GM21576 (cell line): ENCODE measurements around the gene LAMC3.
"Not testable (repeated sequence)": the region's sequence is repeated elsewhere in the genome, so short reads cannot be mapped to it uniquely, and the experiment has no call there.

Experiments used
- ATAC-seq: cut with Tn5 transposase; IDR thresholded peaks from one replicate; pipeline ENCODE4 v1.9.1; 2021; ENCODE audit warnings: mild to moderate bottlenecking, moderate library complexity; ENCODE audit not compliant: unreplicated experiment

The LAMC3 gene

DNA sequence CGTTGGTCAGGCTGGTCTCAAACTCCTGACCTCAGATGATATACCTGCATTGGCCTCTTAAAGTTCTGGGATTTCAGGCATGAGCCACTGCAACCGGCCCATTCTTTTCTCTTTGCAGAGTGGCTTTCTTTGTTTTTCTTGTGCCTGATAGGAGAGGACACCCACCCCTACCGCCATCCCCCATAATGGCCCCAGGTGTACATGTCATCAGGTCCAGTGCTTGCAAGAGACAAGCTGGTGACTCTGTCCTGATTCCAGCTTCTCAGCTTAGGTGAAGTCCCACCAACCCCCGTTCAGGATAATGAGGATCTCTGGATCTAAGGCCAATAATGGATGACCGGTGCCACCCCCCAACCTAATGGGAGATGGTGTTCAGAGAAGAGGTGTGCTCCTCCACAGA is 85.0 kb downstream of the LAMC3 start:
- no peak for ATAC-seq

DNA sequence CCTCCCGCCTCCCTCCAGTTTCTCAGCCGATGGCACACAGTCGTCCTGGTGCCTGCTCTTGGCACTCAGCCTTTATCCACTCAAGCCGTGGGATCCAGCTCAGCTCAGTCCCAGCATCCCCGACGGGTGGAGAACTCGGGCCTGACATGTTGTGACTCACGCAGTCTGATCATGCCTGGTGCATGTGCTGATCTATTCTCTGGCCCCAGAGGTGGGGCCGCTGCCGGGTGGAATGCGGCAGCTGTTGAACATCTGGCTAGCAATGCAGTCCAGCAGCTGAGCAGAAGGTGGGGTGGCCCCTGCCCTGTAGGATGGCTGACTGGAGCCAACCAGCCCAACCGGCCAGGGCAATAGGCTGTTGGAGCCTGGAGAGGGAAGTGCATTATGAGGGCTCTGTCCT is 85.6 kb downstream of the LAMC3 start:
- ATAC-seq: no peak

DNA sequence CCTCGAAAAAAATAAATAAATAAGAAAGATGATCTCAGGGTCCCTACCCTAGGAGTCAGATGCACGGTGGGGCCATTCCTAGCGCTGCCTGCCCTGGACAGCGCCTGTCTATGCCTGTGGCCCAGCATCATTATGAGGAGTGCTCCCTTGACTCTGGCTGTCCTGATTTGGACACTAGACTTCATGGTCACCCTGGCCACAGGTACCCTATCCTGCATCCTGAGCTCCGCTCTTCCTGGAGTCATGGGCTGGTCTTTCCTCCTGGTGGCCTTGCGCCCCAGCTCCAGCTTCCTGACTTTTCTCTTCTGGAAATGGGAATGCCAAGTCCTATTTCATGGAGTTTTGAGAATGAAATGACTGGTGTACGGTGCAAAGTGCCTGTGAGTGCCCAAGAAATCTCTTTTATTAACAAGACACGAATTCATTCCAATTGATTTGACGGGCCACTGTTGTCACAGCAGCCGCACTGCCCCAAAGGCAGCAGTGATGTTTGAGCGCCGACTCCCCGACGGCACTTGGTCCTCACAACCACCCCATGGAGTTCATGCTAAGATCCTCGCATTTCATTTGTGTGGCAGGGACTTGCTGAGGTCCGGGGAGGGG is 86.8 kb downstream of the LAMC3 start:
- no peak for ATAC-seq

DNA sequence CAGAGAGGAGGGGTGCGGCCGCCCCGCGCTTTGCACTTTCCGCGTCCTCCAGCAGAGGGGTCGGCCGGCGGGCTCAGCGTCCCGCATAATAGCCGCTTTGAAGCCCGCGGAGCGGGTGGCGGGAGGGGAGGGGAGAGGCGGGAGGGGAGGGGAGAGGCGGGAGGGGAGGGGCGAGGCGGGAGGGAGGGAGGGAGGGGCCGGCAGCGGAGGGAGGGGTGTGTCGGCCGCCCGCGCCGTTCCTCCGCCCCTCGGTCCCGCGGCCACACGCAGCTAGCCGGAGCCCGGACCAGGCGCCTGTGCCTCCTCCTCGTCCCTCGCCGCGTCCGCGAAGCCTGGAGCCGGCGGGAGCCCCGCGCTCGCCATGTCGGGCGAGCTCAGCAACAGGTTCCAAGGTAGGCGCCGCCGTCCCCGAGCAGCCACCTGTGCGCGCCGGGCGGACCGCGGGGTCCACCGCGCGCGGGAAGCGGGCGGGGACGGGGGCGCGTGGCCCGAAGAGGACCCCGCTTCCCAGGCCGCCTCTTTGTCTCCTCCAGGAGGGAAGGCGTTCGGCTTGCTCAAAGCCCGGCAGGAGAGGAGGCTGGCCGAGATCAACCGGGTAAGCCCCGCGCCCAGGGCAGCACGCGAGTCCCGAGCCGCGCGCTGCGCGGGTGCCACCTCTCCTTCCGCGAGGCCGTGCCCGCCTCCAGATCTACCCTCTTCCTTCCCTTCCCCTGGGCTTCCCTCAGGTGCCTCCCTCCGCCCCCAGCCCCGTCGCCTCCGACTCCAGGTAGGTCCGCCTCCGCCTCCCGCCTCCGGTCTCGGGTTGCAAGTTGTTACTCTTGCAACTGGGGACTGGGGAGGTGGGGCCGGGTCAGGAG is 87.5 kb downstream of the LAMC3 start, which contains the start of gene AIF1L:
TSS of gene AIF1L (plus strand) at position 263 of the 857 bp plus-strand sequence. CDS start at position 362, 99 bp downstream.
- ATAC-seq: no peak

DNA sequence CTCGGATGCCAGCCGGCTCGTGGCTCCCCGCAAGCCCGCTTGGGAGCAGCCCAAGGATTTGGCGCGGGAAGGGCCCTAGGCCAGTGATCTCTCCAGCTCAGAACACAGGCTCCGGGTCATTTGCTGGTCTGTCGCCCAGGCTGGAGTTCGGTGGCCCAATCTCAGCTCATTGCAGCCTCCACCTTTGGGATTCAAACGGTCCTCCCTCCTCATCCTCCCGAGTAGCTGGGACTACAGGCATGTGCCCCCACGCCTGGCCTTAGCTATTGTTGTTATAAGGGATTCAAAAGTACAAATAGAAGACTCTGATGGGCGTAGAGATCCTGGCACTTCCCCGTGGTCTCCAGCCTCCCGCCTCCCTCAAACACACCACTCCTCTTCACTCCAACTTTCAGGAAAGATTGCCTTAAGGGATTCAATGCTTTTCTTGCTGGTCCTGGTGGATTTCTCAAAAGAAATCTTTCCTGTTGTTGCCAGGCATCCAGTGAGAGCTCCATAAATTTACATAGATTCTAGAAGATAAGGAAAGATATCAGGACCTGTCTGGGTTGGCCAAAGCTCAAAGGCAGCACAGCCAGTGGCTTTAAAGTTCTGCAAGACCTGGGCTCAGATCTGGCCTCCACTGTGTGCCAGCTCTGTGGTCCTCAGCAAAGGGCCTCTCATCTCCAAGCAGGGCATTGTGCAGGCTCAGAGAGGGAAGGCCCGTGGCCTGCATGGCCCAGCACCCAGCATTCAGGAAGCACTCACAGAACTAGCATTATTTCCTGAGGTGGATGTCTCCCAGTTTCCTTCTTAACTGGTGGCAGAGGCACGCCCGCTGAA is 88.4 kb downstream of the LAMC3 start:
- no peak for ATAC-seq

DNA sequence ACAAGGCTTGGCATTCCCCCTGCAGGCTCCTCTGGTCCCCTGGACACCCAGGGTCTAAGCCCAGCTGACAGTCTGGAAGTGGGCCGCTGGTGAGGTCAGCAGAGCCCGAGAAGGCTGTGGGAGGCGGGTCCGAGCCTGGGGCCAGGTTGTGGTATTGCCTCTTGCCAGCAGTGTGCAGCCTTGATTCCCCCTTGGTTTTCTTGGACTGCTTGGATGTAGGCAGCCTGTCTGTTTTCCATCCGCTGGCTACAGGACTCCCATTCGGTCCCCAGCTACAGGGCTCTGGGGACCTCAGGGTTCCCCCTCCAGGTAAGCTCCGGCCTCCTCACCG is 88.9 kb downstream of the LAMC3 start:
- no peak for ATAC-seq

DNA sequence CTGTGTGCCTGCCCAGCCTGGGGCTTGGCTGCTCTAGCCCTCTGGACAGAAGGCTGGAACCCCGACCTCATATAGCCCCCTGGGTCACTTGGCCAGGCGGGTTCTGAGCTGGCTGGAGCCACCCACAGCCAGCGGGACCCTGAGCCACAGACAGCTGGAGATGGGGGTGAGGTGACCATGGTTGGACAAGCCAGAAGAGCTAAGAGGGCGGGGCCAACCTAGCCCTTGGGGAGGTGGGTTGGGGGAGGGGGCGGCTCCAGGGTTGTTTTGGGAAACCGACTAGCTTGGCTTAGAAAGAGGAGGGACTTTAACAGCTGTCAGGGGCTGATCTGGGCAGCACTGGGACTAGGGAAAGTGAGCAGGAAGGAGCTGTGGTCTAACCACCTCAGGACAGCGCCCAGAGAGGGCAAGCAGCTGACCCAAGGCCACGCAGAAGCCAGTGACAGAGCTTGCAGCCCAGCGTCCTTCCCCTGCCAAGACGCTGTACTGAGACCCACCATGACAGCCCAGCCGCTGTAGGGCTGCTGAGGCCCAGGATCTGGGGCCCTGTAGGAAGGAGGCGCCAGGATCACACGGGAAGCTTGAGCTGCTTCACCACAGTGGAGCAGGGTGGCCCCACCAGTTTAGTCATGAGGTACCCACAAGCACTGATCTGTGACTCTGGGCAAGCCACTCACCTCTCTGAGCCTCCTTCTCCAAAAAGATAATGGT is 89.6 kb downstream of the LAMC3 start:
- ATAC-seq: no peak

DNA sequence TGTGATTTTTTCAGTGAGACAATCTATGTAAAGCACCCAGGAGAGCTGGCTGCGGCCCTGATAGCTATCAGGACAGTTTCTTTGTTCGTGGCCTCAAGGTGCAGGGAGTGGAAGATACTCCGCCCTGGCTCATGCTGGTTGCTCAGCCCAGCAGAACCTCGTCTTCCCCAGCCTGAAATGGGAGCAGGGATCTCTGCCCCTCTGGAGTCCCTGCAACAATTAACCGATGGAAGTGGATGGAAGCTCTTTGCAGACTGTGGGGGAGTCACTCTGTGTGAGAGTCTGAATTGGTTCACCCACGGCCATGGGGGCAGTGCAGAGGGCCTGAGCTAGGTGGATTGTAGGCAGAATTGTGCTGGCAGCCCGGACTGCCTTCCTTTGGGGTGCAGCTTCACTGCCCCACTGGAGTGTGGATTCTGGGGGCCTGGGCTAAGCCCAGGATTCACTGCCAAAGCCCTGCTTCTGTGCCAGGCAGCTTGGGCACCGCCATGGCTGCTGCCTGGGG is 90.2 kb downstream of the LAMC3 start:
- ATAC-seq: no peak

DNA sequence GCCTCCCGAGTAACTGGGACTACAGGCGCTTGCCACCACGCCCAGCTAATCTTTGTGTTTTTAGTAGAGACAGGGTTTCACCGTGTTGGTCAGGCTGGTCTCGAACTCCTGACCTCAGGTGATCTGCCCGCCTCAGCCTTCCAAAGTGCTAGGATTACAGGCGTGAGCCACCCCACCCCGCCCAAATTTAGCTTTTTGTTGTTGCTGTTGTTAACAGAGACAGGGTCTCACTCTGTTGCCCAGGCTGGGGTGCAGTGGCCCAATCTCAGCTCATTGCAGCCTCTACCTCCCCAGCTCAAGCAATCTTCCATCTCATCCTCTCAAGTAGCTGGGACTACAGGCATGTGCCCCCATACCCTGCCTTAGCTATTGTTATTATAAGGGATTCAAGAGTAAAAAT is 90.9 kb downstream of the LAMC3 start:
- not testable (repeated sequence) for ATAC-seq

DNA sequence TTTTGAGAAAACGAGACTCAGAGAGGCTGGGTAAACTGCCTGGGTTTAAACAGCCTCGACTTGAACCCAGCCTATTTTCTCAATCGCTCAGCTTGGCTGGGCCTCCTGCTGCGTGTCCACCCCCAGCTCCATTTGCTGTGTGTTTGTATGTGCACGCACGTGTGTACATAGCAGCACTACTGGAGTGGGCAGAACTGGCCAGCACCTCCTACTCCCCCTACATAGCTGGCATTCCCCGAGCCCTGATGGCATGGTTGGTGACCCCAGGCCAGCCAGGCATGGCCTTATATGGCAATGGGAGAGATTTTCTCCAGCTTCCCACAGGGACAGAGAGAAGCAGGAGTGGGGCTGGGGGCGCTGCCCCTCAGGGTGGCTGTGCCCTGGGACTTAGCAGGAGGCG is 91.5 kb downstream of the LAMC3 start:
- ATAC-seq: no peak

DNA sequence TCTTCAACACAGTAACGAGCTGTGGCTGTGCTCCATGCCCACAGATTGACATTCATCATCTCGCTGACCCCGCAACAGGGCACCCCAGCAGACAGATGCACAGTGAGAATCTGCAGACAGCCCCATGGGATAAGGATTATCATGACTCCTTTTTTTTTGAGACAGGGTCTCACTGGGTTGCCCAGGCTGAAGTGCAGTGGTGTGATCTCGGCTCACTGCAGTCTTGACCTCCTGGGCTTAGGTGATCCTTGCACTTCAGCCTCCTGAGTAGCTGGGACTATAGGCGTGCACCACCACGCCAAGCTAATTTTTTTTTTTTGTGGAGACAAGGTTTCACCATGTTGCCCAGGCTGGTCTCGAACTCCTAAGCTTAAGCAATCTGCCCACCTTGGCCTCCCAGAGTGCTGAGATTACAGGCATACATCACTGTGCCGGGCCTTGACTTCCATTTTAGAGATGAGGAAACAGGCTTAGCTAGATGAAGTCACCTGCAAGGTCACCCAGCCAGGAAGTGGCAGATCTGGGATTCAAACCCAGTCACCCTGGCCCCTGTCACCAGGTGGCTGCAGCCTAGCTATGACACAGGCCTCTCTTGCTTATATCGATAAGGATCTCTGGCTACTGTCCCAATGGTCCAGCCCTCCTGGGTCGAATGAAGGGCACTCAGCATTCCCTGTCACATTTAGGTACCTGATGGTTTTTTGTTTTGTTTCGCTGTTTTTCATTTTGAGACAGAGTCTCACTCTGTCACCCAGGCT is 92.4 kb downstream of the LAMC3 start:
- no peak for ATAC-seq

DNA sequence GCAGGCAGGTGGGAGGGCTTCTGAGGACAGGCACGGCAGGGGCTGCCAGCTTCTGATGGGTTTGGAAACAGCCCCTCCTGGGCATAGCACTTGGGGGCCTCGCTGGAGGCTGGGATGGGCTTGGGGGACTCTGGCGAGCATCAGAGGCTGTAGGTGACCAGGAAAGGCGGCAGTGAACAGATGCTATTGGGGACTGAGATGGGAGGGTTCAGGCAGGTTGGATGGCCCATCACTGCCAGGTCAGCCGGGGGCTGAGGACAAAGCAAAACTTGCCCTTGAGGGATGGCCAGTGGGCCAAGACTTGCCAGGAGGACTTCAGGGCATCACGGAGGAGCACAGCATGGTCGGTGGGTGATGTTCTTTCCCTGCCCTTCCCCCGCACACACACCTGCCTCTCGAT is 94.0 kb downstream of the LAMC3 start:
- ATAC-seq: no peak

DNA sequence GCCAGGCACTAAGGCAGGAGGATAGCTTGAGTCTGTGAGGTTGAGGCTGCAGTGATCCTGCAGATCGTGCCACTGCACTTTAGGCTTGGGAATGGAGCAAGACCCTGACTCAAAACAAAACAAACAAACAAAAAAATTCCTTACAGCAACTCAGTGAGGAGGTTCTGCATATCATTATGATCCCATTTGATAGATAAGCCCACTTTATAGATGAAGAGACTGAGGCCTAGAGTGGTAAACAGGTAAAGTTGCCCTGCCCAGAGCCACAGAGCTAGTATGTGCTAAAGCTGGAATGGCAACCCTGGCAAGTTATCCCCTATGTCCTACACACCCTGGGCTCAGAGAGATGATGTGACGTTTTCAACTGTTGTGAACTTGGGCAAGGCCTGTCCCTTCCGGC is 94.6 kb downstream of the LAMC3 start:
- no peak for ATAC-seq

DNA sequence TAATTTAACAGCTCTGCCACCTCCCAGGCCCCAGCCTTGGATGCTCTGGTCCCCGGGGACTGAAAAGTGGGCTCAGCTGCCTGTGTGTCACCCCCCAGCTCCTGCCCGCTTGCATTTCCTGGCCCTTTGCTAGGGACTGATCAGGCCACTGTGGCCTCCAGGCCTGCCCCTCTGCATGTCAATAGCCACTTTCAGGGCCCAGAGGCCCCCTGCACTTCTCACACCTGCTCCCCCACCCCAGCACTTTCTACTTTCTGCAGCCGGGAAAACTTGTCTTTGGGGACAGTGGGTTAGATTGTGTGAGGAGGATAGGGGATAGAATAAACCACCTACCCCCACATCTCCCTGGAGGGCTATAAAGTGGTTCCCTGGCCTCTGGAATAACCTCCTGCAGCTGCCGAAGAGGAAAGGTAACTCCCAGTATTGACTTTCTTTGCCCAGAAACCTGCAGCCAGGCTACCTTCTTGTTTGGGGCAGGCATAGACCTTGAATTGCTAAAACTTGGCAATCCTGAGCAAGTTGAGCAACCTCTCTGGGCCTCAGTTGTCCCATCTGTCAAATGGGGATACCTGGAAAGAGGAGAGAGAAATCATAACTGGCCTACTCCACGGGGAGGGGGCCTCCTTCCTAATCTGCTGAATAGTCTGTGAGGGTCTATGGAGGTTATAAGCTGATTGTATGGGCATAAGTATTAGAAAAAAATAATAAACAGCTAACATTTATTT is 95.2 kb downstream of the LAMC3 start:
- ATAC-seq: no peak

DNA sequence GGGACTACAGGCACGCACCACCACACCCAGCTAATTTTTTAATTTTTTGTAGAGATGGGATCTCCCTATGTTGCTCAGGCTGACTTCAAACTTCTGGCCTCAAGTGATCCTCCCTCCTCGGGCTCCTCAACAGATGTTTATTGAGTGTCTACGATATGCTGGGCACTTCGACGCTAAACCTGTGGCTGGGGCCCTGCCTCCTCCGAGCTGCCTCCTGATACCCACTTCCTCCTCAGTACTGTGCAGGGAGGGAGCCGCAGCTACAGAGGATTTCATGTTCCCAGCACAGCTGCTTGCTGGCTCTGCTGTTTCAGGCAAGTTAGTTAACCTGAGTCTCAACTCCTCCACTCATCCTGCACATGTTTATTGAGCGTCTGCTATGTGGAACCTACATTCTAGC is 97.0 kb downstream of the LAMC3 start:
- no peak for ATAC-seq

DNA sequence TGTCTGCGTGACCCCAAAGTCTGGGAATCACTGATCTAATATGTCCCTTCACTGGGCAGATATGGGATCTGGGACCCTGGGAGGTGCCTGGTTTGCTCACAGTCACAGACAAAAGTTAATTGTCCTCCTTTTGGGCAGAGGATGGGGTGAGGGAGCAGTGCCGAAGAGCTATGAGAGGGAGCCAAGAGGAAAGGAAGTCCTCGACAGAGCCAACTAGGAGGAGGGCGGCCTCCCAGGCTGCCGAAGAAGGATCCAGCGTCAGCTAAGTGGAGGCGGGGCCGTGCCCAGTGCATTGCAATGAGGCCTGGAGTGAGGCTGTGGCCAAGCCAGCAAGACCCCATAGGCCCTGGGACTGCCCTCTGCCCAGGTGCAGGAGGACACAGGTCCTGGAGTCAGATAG is 98.8 kb downstream of the LAMC3 start:
- ATAC-seq: no peak

DNA sequence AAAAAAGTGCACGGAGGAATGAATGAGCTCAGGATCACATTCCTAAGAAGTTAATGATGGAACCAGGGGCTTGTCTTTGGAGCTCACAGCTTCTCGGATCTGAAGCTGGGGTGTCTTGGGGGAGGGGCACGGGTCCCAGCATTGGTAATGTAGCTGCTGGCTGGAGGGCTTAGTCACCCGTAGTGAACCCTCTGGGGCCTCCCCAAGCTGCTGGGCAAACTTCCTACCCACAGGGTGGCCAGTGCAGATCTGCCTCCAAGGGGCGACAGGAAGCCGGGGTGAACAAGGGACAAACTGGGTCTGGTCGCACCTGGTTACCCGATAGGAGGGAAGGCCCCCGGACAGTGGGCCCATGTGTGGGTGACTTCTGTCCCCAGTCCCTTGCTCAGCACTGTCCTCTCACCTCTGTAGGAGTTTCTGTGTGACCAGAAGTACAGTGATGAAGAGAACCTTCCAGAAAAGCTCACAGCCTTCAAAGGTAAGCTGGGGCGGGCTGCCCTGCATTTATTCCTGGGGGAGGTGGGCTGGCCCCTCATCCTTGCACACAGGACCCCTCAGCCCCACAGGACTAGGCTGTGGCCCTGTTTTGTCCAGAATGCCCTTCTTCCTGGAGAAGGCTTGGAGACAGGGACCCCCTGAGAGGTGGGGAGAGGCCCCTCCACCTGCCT is 102.3 kb downstream of the LAMC3 start:
- ATAC-seq: no peak

DNA sequence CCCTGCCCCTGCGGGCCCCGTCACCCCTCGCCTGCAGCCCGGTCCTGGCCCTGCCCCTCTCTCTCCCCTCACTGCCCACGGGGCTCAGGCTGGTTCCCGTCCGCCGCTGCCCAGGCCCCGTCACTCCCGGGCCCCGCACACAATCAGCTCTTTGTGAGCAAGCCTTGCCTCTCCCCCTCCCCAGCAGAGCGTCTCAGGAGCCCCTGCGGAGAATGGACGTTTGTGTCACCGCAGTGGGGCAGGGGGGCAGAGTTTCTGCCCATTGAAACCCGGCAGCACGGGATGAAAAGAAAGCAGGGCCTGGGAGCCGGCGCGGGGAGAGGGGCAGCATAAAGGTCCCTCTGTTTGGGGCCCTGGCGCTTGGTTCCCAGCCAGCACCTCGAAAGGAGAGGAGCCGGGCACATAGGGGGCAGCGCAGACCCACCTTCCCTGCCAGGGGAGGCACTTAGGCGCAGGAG is 102.9 kb downstream of the LAMC3 start:
- no peak for ATAC-seq
